HG02943 (cell line): ENCODE measurements around the gene LTO1.
A peak's percentile ranks its signal among the peaks of the same experiment; 100 is the strongest.

ENCODE experiments used
- ATAC-seq: cut with Tn5 transposase; IDR thresholded peaks from one replicate; pipeline ENCODE4 v1.9.1; 2021; ENCODE audit warnings: mild to moderate bottlenecking, low read depth, moderate library complexity; ENCODE audit not compliant: unreplicated experiment

LTO1 gene

GRCh38 chr11:69682221-69682620 is 7.1 kb upstream of the LTO1 start:
- no peak for ATAC-seq

- ATAC-seq = no peak
Observed at GRCh38 chr11:69680688-69681087, 5.5 kb upstream of the LTO1 start.

- no peak for ATAC-seq
Observed at GRCh38 chr11:69677749-69678148, 2.6 kb upstream of the LTO1 start.

- peak; percentile 21 for ATAC-seq
Observed at GRCh38 chr11:69674267-69674885, 777 bp downstream of the LTO1 start.

- no peak for ATAC-seq
Observed at GRCh38 chr11:69671734-69672465, 3.3 kb downstream of the LTO1 start.

- no peak for ATAC-seq
Observed at GRCh38 chr11:69670158-69670845, 4.9 kb downstream of the LTO1 start.

- ATAC-seq = no peak
Observed at GRCh38 chr11:69669486-69669885, 5.7 kb downstream of the LTO1 start.

- no peak for ATAC-seq
Observed at GRCh38 chr11:69667619-69668604, 7.2 kb downstream of the LTO1 start.

GRCh38 chr11:69666752-69667536 is 8.2 kb downstream of the LTO1 start:
- no peak for ATAC-seq

GRCh38 chr11:69666261-69666660 is 8.9 kb downstream of the LTO1 start:
- no peak for ATAC-seq

- ATAC-seq = no peak
Observed at GRCh38 chr11:69665669-69666068, 9.5 kb downstream of the LTO1 start.

- no peak for ATAC-seq
Observed at GRCh38 chr11:69664901-69665300, 10.3 kb downstream of the LTO1 start.

- no peak for ATAC-seq
Observed at GRCh38 chr11:69664103-69664775, 10.9 kb downstream of the LTO1 start.

GRCh38 chr11:69663326-69663725 is 11.8 kb downstream of the LTO1 start:
- ATAC-seq = no peak

GRCh38 chr11:69662806-69663205 is 12.3 kb downstream of the LTO1 start:
- no peak for ATAC-seq

- ATAC-seq = no peak
Observed at GRCh38 chr11:69662021-69662698, 13.0 kb downstream of the LTO1 start.

GRCh38 chr11:69661413-69661715 is 13.8 kb downstream of the LTO1 start:
- ATAC-seq = no peak

GRCh38 chr11:69660001-69660500 is 15.1 kb downstream of the LTO1 start:
- no peak for ATAC-seq

GRCh38 chr11:69659591-69659990 is 15.6 kb downstream of the LTO1 start:
- ATAC-seq = no peak
